ENCODE measurements around the gene CCSER1. TPM values are rescaled to one million over a fixed set of nuclear protein-coding genes. Genes with fewer than 3 reads are reported as not detected.

Gene CCSER1
- total RNA-seq, 1 experiment from 2014 or later: 5.9 TPM

DNA sequence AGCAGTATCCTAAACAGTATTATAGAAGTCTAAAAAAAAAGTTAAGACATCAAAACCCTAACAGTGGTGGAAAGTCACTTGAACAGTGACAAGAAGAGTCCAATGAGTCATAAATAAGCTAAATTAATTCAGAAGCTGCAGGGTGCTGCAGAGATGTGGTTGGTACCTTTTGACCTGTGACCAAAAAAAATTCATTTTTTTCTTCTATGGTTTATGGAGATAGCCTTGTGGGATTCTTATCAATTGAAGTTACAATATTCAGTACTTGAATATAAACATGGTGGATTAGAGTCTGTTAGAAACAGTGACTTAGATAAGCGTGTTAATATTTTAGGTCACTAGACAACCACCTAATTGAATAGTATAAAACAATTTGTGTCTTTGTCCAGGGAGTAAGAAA, 35.4 kb downstream of the CCSER1 start:
- no peaks in the 10 kb centered on the region for H3K9me3 ChIP-seq (ENCODE audit: insufficient read depth, low read depth)
- H3K27me3 ChIP-seq (ENCODE audit: insufficient read depth, low read depth): no peaks in the 10 kb centered on the region
- H3F3A ChIP-seq (ENCODE audit: insufficient read depth, low read depth): no peaks in the 10 kb centered on the region
- no peaks in the 10 kb centered on the region for H3K36me3 ChIP-seq (ENCODE audit: low read depth)
- no peaks in the 10 kb centered on the region for H3K9me2 ChIP-seq (ENCODE audit: insufficient read depth)
- ChIA-PET CTCF (no interaction called here), POLR2A (ENCODE audit: unreplicated experiment) (no interaction called here)
- no peak overlapping the region for H2AFZ ChIP-seq
- no peak for DNase-seq
- no peaks in the 10 kb centered on the region for H3K79me2 ChIP-seq (ENCODE audit: low read depth)
- no peak overlapping the region for H3K4me2 ChIP-seq
- intact Hi-C loops (cut with micrococcal nuclease; ENCODE audit: unreplicated experiment): no loop called here
- H3K27ac ChIP-seq: no peak overlapping the region
- no peaks in the 10 kb centered on the region for H4K20me1 ChIP-seq (ENCODE audit: insufficient read depth)
- no TSS peak for BruUV-seq (replicated peaks)
- H3K4me1 ChIP-seq (replicated peaks; ENCODE audit: insufficient read depth): no peaks in the 10 kb centered on the region
- no peak for TF ChIP-seq EZH2 (IDR thresholded peaks at IDR 0.05; ENCODE audit: low read depth)
- TF ChIP-seq, protein P1, sequence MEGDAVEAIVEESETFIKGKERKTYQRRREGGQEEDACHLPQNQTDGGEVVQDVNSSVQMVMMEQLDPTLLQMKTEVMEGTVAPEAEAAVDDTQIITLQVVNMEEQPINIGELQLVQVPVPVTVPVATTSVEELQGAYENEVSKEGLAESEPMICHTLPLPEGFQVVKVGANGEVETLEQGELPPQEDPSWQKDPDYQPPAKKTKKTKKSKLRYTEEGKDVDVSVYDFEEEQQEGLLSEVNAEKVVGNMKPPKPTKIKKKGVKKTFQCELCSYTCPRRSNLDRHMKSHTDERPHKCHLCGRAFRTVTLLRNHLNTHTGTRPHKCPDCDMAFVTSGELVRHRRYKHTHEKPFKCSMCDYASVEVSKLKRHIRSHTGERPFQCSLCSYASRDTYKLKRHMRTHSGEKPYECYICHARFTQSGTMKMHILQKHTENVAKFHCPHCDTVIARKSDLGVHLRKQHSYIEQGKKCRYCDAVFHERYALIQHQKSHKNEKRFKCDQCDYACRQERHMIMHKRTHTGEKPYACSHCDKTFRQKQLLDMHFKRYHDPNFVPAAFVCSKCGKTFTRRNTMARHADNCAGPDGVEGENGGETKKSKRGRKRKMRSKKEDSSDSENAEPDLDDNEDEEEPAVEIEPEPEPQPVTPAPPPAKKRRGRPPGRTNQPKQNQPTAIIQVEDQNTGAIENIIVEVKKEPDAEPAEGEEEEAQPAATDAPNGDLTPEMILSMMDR (conservative IDR thresholded peaks at IDR 0.05): no peak
- no peak overlapping the region for H3K4me3 ChIP-seq

DNA sequence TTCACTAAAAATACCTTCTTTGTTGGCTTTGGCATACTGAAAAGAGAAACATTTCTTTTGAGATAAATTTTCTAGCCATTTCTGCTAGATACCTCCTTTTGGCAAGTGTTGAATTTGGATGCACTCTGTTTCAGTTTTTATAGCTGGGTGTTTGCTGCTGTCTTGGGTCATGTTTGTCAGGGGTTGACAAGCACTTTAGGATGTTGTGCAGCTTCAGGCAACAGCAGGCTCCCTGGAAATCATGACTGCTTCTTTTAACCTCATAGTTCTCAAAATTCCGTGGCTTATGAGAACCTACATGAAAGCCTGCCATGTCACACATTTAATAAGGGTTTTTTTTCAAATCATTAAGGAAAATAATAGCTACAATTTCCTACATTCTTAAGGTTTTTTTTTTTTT, 36.7 kb downstream of the CCSER1 start:
- Histone ChIP-seq H3F3A (ENCODE audit: insufficient read depth, low read depth) (no peaks in the 10 kb centered on the region), H3K9me3 (ENCODE audit: insufficient read depth, low read depth) (no peaks in the 10 kb centered on the region), H4K20me1 (ENCODE audit: insufficient read depth) (no peaks in the 10 kb centered on the region), H3K27me3 (ENCODE audit: insufficient read depth, low read depth) (no peaks in the 10 kb centered on the region), H3K4me2 (no peak overlapping the region), H3K36me3 (ENCODE audit: low read depth) (no peaks in the 10 kb centered on the region), H3K4me1 (replicated peaks; ENCODE audit: insufficient read depth) (no peaks in the 10 kb centered on the region), H3K27ac (no peak overlapping the region), H3K79me2 (ENCODE audit: low read depth) (no peaks in the 10 kb centered on the region), H2AFZ (no peak overlapping the region), H3K4me3 (no peak overlapping the region), H3K9me2 (ENCODE audit: insufficient read depth) (no peaks in the 10 kb centered on the region)
- CTCF ChIA-PET: no interaction called here
- no peak for DNase-seq
- POLR2A ChIA-PET (ENCODE audit: unreplicated experiment): no interaction called here
- TF ChIP-seq, protein P1 (conservative IDR thresholded peaks at IDR 0.05): no peak
- no peak for TF ChIP-seq EZH2 (IDR thresholded peaks at IDR 0.05; ENCODE audit: low read depth)
- intact Hi-C loops (cut with micrococcal nuclease; ENCODE audit: unreplicated experiment): no loop called here
- BruUV-seq (replicated peaks): no TSS peak

DNA sequence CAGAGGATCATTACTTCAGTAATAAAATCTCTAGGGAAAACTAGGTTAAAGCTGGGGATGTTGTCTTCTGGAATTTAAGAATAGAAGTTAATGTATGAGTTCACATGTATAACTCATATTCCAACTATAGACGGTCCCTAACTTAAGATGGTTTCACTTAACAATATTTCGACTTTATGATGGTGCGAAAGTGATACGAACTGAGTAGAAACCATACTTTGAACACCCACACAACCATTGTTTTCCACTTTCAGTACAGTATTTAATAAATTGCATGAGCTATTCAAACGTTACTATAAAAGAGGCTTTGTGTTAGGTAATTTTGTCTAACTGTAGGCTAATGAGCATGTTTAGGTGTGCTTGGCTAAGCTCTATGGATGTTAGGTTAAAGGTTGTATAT, 38.7 kb downstream of the CCSER1 start:
- no peaks in the 10 kb centered on the region for H3F3A ChIP-seq (ENCODE audit: insufficient read depth, low read depth)
- intact Hi-C loops (cut with micrococcal nuclease; ENCODE audit: unreplicated experiment): no loop called here
- no peaks in the 10 kb centered on the region for H3K9me2 ChIP-seq (ENCODE audit: insufficient read depth)
- no peak overlapping the region for H3K4me3 ChIP-seq
- H3K27me3 ChIP-seq (ENCODE audit: insufficient read depth, low read depth): no peaks in the 10 kb centered on the region
- no peaks in the 10 kb centered on the region for H3K9me3 ChIP-seq (ENCODE audit: insufficient read depth, low read depth)
- no peak overlapping the region for H3K27ac ChIP-seq
- DNase-seq: no peak
- CTCF ChIA-PET: no interaction called here
- H3K4me1 ChIP-seq (replicated peaks; ENCODE audit: insufficient read depth): no peaks in the 10 kb centered on the region
- BruUV-seq (replicated peaks): no TSS peak
- no peak for TF ChIP-seq EZH2 (IDR thresholded peaks at IDR 0.05; ENCODE audit: low read depth)
- TF ChIP-seq, protein P1 (conservative IDR thresholded peaks at IDR 0.05): no peak
- POLR2A ChIA-PET (ENCODE audit: unreplicated experiment): no interaction called here
- no peaks in the 10 kb centered on the region for H3K79me2 ChIP-seq (ENCODE audit: low read depth)
- H4K20me1 ChIP-seq (ENCODE audit: insufficient read depth): no peaks in the 10 kb centered on the region
- no peaks in the 10 kb centered on the region for H3K36me3 ChIP-seq (ENCODE audit: low read depth)
- no peak overlapping the region for H3K4me2 ChIP-seq
- H2AFZ ChIP-seq: no peak overlapping the region

Data from PC-9 (cell line).